ENCODE results near the gene TATDN3. TPM values are rescaled to one million over a fixed set of nuclear protein-coding genes. Genes with fewer than 3 reads are reported as not detected.

TATDN3 gene
- total RNA-seq, 1 experiment from 2014 or later: 16.3 TPM

GRCh38 chr1:212822956-212823355 is 31.3 kb downstream of the TATDN3 start:
- Histone ChIP-seq H3K27ac (ENCODE audit: low read depth, low read length) (no peak overlapping the region), H4K20me1 (ENCODE audit: insufficient read depth) (no peaks in the 10 kb centered on the region), H3K4me3 (replicated peaks in 1 of 2; ENCODE audit: low read depth in 1 of 2, low read length in 2 of 2) (no peak overlapping the region), H3K36me3 (ENCODE audit: control insufficient read depth in 1 of 2, insufficient read depth in 2 of 2, low read length in 2 of 2) (no peaks in the 10 kb centered on the region), H2AFZ (ENCODE audit: low read depth, low read length, poor library complexity, severe bottlenecking) (no peak overlapping the region), H3K9me3 (ENCODE audit: control insufficient read depth in 1 of 2, insufficient read depth in 1 of 2, low read depth in 1 of 2, low read length in 2 of 2) (peaks cover 7 to 11% of the 10 kb centered on the region in 2 experiments; a peak in 2 of 4 replicates), H3K9me2 (ENCODE audit: insufficient read depth) (no peaks in the 10 kb centered on the region), H3K4me2 (ENCODE audit: low read length) (no peak overlapping the region), H3K4me1 (ENCODE audit: control insufficient read depth in 1 of 2, insufficient read depth in 2 of 2, low read length in 2 of 2) (no peaks in the 10 kb centered on the region), H3K79me2 (ENCODE audit: insufficient read depth, low read length) (no peaks in the 10 kb centered on the region), H3K9ac (ENCODE audit: low read length) (no peak overlapping the region), H3K27me3 (ENCODE audit: insufficient read depth, low read length) (no peaks in the 10 kb centered on the region)
- ATAC-seq (no peak), DNase-seq (ENCODE audit: low read depth, low spot score) (no peak)
- CTCF ChIA-PET: no interaction called here
- RAD21 ChIA-PET (ENCODE audit: low non-redundant PET in 1 of 2, low total read pairs in 2 of 2, uncharacterized antibody in 2 of 2, unreplicated experiment in 2 of 2): no interaction called here
- no TSS peak for BruUV-seq (replicated peaks)
- TF ChIP-seq EZH2 (IDR thresholded peaks at IDR 0.05) (no peak), TCF7L2 (IDR thresholded peaks at IDR 0.05; ENCODE audit: borderline replicate concordance, extremely low read depth, insufficient read depth, insufficient read length) (no peak), CBX3 (IDR thresholded peaks at IDR 0.05; ENCODE audit: low read depth) (no peak), POLR2A (IDR thresholded peaks at IDR 0.05; ENCODE audit: borderline replicate concordance, extremely low read depth, insufficient read depth, insufficient read length) (no peak)
- intact Hi-C loops (cut with micrococcal nuclease): no loop called here
- POLR2A ChIA-PET: no interaction called here

GRCh38 chr1:212824201-212824600 is 32.5 kb downstream of the TATDN3 start:
- Histone ChIP-seq H3K9ac (ENCODE audit: low read length) (no peak overlapping the region), H3K4me2 (ENCODE audit: low read length) (no peak overlapping the region), H3K9me3 (ENCODE audit: control insufficient read depth in 1 of 2, insufficient read depth in 1 of 2, low read depth in 1 of 2, low read length in 2 of 2) (peaks cover 7 to 11% of the 10 kb centered on the region in 2 experiments; a peak in 2 of 4 replicates), H3K79me2 (ENCODE audit: insufficient read depth, low read length) (no peaks in the 10 kb centered on the region), H2AFZ (ENCODE audit: low read depth, low read length, poor library complexity, severe bottlenecking) (no peak overlapping the region), H3K4me1 (ENCODE audit: control insufficient read depth in 1 of 2, insufficient read depth in 2 of 2, low read length in 2 of 2) (no peaks in the 10 kb centered on the region), H3K27ac (ENCODE audit: low read depth, low read length) (no peak overlapping the region), H3K27me3 (ENCODE audit: insufficient read depth, low read length) (no peaks in the 10 kb centered on the region), H3K36me3 (ENCODE audit: control insufficient read depth in 1 of 2, insufficient read depth in 2 of 2, low read length in 2 of 2) (no peaks in the 10 kb centered on the region), H4K20me1 (ENCODE audit: insufficient read depth) (no peaks in the 10 kb centered on the region), H3K4me3 (replicated peaks in 1 of 2; ENCODE audit: low read depth in 1 of 2, low read length in 2 of 2) (no peak overlapping the region), H3K9me2 (ENCODE audit: insufficient read depth) (no peaks in the 10 kb centered on the region)
- intact Hi-C loops (cut with micrococcal nuclease): no loop called here
- TF ChIP-seq ZFX (IDR thresholded peaks at IDR 0.05): no peak
- ATAC-seq (no peak), DNase-seq (ENCODE audit: low read depth, low spot score) (no peak)
- ChIA-PET RAD21 (ENCODE audit: low non-redundant PET in 1 of 2, low total read pairs in 2 of 2, uncharacterized antibody in 2 of 2, unreplicated experiment in 2 of 2) (no interaction called here), POLR2A (no interaction called here), CTCF (no interaction called here)
- no TSS peak for BruUV-seq (replicated peaks)
